A549 treated with AZD2906 at 1 μM for 4 hours (cell line): ENCODE results near the gene ZNF318. TPM values are rescaled to one million over a fixed set of nuclear protein-coding genes. Genes with fewer than 3 reads are reported as not detected.

Experiments used
- total RNA-seq: library from RNA; stranded (reverse); fragments of 200-300 nt; extraction: Qiagen RNA extraction; gene quantifications from 5 replicates; pipeline ENCODE4 v1.2.3, GENCODE V29; 2022

Gene ZNF318, protein sequence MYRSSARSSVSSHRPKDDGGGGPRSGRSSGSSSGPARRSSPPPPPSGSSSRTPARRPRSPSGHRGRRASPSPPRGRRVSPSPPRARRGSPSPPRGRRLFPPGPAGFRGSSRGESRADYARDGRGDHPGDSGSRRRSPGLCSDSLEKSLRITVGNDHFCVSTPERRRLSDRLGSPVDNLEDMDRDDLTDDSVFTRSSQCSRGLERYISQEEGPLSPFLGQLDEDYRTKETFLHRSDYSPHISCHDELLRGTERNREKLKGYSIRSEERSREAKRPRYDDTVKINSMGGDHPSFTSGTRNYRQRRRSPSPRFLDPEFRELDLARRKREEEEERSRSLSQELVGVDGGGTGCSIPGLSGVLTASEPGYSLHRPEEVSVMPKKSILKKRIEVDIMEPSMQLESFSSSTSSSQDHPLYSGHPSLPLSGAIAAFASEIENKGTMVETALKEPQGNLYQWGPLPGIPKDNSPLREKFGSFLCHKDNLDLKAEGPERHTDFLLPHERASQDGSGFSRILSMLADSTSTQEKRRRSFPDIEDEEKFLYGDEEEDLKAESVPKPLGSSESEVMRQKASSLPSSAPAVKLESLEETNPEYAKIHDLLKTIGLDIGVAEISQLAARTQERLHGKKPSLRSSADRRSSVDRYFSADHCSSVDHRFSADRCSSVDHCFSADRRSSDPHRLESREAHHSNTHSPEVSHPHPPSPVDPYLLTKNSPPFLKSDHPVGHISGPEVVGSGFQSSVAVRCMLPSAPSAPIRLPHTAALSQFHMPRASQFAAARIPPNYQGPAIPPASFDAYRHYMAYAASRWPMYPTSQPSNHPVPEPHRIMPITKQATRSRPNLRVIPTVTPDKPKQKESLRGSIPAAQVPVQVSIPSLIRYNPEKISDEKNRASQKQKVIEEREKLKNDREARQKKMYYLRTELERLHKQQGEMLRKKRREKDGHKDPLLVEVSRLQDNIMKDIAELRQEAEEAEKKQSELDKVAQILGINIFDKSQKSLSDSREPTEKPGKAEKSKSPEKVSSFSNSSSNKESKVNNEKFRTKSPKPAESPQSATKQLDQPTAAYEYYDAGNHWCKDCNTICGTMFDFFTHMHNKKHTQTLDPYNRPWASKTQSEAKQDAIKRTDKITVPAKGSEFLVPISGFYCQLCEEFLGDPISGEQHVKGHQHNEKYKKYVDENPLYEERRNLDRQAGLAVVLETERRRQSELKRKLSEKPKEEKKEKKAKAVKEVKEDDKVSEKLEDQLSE (N-terminal part only)
- total RNA-seq = 3.9 to 5.4 TPM (median 4.7 TPM) in 5 replicates

DNA sequence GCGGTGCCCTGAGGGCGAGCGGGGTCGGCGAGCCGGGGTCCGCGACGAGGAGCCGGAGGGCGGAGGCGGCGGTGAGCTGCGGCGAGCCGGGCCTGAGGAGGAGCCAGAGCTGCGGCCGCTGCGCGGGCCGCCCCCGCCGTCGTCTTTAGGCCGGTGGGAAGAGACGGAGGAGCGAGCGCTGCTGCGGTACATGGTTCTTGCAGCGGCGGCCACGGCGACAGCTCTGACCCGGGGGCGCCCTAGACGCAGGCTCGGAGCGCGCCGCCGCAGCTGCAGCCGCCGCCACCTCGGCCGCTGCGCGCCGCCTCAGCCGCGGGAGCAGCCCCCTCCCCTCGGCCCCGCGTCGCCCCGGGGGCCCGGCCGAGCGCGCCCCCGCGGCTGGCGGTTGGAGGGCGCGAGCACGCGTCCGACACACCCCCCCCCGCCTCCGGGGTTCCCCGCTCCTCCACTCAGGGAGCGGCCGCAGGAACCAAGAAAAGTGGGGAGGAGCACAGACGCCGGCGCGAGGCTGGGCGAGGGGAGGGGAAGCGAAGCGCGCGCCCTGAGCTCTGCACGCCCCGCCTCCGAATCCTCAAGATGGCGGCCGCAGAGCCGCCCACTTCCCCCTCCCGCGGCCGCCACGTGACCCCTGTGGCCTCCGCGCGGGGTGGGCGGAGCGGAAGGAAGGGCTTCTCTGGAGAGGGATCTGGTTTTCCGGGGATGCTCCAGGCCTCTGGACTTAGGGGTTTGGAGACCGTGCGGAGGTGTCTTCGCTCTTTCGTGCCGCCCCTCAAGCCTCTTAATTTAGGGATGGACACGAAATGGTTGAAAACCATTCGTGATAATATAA lies at the start of gene ZNF318:
TSS of gene ZNF318 (minus strand) at position 474 of the 829 bp plus-strand sequence. CDS start at position 192, 282 bp downstream.

DNA sequence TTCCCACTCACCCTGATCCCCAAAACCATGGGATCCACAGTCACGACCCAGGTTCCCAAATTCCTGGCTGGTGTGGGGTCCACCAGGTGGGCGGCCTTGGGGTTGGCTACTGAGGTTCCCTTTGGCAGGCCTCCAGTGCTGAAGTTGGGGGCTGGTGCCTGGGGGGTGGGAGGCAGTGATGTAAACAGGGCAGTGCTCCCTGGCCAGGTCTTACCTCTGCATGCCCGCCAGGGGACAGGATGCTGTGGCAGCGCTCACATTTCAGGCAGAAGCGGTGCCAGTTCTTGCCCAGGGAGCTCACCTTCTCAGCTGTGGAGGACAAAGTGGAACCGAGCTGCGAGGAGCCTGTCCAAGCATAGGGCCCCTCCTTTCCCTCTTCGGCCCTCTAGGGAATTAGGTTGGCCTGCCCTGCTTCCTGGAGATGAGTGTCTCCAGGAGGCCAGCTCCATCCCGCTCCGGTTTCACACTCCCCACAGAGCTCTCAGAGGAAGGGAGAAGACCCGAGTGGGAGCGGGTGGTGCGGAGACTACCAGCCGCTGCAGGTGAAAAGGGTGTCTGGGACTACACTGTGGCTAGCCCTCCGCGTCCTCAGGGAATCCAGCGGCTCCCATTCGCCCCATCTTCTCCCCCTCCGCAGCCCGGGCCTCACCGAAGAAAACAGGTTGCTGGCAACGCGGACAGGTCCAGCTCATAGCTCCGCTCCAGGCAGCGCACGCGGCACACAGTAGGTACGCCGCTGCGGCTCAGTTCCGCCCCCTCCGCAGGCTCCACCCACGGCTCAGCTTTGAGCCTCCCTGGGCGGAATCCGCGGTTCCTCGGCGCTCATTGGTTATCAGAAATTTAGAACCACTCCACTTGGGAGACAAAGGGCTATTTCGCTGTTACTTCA lies 61.1 kb downstream of the ZNF318 start, which contains the start of gene CRIP3:
TSS of gene CRIP3 (minus strand) at position 726 of the 889 bp plus-strand sequence. CDS start at position 692, 34 bp downstream.

DNA sequence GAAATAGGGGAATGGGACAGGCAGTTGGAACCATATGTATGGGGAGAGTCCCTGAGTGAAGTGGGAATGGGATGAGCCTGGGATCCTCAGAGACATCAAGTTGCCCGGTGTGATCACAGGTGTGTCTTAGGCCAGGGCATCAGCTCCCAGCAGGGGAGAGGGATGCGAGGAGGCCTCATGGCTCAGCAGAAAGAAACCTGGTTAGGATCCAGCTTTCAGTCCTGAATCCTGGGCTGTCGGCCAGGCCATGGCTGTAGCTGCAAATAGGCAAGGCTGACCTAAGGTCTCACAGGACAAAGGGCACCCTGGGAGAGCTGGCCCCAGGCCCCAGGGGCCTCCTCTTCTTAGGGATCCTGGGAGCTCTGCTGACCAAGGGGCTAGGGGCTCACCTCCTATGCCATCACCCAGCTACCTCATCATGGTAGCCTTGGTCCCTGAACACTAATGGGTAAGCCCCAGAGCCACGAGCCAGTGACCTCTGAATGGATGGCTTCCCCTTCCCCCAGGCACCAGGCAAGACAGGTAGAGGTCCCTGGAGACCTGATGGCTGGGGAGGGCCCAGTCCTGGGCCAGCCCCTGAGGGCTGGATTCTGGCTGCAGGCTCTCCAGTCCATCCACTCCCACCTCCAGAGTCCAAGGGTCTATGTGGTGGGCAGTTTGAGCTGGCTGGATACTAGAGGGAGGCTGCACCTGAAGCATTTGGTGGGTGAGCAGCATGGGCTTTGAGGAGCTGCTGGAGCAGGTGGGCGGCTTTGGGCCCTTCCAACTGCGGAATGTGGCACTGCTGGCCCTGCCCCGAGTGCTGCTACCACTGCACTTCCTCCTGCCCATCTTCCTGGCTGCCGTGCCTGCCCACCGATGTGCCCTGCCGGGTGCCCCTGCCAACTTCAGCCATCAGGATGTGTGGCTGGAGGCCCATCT lies 71.5 kb downstream of the ZNF318 start, which contains the start of gene SLC22A7:
TSS of gene SLC22A7 (plus strand) at position 617 of the 921 bp plus-strand sequence. CDS start at position 716, 99 bp downstream.

Other genes with a start within 250 kb of the ZNF318 start
- gene SRF, start 198.4 kb downstream of the ZNF318 start, total RNA-seq = 12.5 to 17.2 TPM (median 16.3 TPM) in 5 replicates
- gene CUL9, start 187.5 kb downstream of the ZNF318 start, total RNA-seq = 5.8 to 9.8 TPM (median 8.5 TPM) in 5 replicates
- 77.7 to 112 TPM (median 101 TPM) in 5 replicates for gene DNPH1, start 140.2 kb downstream of the ZNF318 start, total RNA-seq
- gene TTBK1, start 126.2 kb downstream of the ZNF318 start, total RNA-seq = 0.03 to 0.06 TPM (median 0.03 TPM) in 5 replicates
- gene SLC22A7, start 71.4 kb downstream of the ZNF318 start, total RNA-seq = not detected in 5 replicates
- gene CRIP3, start 60.8 kb downstream of the ZNF318 start, total RNA-seq = 0.27 to 0.62 TPM (median 0.37 TPM) in 5 replicates
- 6.0 to 11.5 TPM (median 9.5 TPM) in 5 replicates for gene ABCC10, start 57.9 kb upstream of the ZNF318 start, total RNA-seq
- gene DLK2, start 85.9 kb upstream of the ZNF318 start, total RNA-seq = 5.6 to 9.0 TPM (median 8.9 TPM) in 5 replicates
- gene TJAP1, start 107.9 kb upstream of the ZNF318 start, total RNA-seq = 15.3 to 19.5 TPM (median 17.9 TPM) in 5 replicates
- 0.48 to 1.2 TPM (median 1.1 TPM) in 5 replicates for gene LRRC73, start 140.7 kb upstream of the ZNF318 start, total RNA-seq
- gene YIPF3, start 147.3 kb upstream of the ZNF318 start, total RNA-seq = 67.8 to 70.6 TPM (median 69.1 TPM) in 5 replicates
- gene POLR1C, start 147.4 kb upstream of the ZNF318 start, total RNA-seq = 43.3 to 56.9 TPM (median 44.6 TPM) in 5 replicates
- 23.5 to 28.5 TPM (median 26.2 TPM) in 5 replicates for gene XPO5, start 206.4 kb upstream of the ZNF318 start, total RNA-seq
- gene POLH, start 206.5 kb upstream of the ZNF318 start, total RNA-seq = 8.1 to 10.2 TPM (median 8.4 TPM) in 5 replicates